GM19395 (cell line): Measurements from ENCODE around the gene CFAP300.

Experiments used
- ATAC-seq: cut with Tn5 transposase; IDR thresholded peaks from one replicate; pipeline ENCODE4 v1.9.1; 2021; ENCODE audit warnings: mild to moderate bottlenecking, moderate library complexity; ENCODE audit not compliant: unreplicated experiment

The CFAP300 gene

DNA sequence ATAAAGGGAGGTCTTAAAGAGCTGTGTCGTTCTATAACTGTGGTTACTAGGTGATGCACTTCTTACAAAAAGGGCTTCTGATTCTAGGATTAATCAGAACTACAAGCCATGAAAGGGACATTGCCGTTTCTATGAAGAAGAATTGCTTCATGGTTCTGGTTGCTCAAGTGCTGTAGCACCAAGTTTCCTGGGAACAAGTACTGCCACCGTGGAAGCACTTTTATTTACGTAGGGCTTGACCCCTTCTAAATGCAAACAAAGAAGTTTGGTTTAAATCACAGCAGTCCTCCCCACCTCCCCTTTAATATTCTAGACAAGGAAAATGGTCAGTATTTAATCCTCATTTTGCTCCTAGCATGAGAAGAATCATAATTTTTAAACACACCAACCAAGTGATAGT lies 72.8 kb downstream of the CFAP300 start:
- ATAC-seq: no peak

- ATAC-seq: no peak
Measured at GRCh38 chr11:102120437-102120973, 73.3 kb downstream of the CFAP300 start.

DNA sequence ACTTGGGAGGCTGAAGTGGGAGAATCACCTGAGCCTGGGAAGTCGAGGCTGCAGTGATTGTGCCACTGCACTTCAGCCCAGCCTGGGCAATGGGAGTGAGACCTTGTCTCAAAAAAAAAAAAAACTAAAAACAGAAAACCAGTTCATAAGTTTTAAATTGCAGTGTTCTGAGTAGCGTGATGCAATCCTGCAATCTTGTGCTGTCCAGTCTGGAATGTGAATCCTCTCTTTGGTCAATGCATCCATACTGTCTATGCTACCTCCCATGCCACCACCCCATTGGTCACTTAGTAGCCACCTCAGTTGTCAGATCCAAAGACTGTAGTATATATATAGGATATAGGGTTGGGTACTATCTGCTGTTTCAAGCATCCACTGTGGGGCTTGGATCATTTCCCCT lies 74.1 kb downstream of the CFAP300 start:
- ATAC-seq: no peak
